Erythroblast (primary cell): ENCODE data around the gene ACSL1.

Experiments used
- DNase-seq, 2 experiments: peaks; one replicate each; lab custom pipeline; 2025; lab: John Stamatoyannopoulos, UW
- GATA1 ChIP-seq: IDR thresholded peaks from 2 replicates; pipeline ENCODE4 v1.6.1; 2011; ENCODE audit warnings: low read depth, mild to moderate bottlenecking, control low read depth, low read length, moderate library complexity
- POLR2A ChIP-seq: IDR thresholded peaks from 2 replicates; pipeline ENCODE4 v1.6.1; 2011; ENCODE audit warnings: mild to moderate bottlenecking, low read length

ACSL1 gene

GRCh38 chr4:184812199-184812542, 13.6 kb downstream of the ACSL1 start:
- no peak for DNase-seq
- no peak for TF ChIP-seq POLR2A
- no peak for TF ChIP-seq GATA1

- TF ChIP-seq GATA1 (no peak), POLR2A (no peak)
- DNase-seq: no peak
These were observed 14.1 kb downstream of the ACSL1 start for GRCh38 chr4:184811526-184812198.

- DNase-seq: no peak
- TF ChIP-seq GATA1: no peak
- TF ChIP-seq POLR2A: no peak
These were observed 15.0 kb downstream of the ACSL1 start for GRCh38 chr4:184810720-184811119.

- TF ChIP-seq GATA1 (no peak), POLR2A (no peak)
- DNase-seq: no peak
These were observed 17.1 kb downstream of the ACSL1 start for GRCh38 chr4:184808713-184809050.

GRCh38 chr4:184807797-184808712, 17.7 kb downstream of the ACSL1 start:
- DNase-seq: no peak
- TF ChIP-seq POLR2A (no peak), GATA1 (no peak)

- TF ChIP-seq GATA1: no peak
- no peak for TF ChIP-seq POLR2A
- no peak for DNase-seq
These were observed 18.5 kb downstream of the ACSL1 start for GRCh38 chr4:184807256-184807655.

GRCh38 chr4:184806711-184807110, 19.1 kb downstream of the ACSL1 start:
- DNase-seq: no peak
- TF ChIP-seq POLR2A (no peak), GATA1 (no peak)

- TF ChIP-seq GATA1 (no peak), POLR2A (no peak)
- no peak for DNase-seq
These were observed 19.6 kb downstream of the ACSL1 start for GRCh38 chr4:184806229-184806550.

- TF ChIP-seq POLR2A: peak; percentile 76
- no peak for TF ChIP-seq GATA1
- DNase-seq: peak; percentile 26 to 46
These were observed 20.1 kb downstream of the ACSL1 start for GRCh38 chr4:184805462-184806228.

- DNase-seq: no peak
These were observed 21.1 kb downstream of the ACSL1 start for GRCh38 chr4:184804621-184805020.

GRCh38 chr4:184803874-184804273, 21.9 kb downstream of the ACSL1 start:
- TF ChIP-seq GATA1 (no peak), POLR2A (no peak)
- DNase-seq: no peak

More at GRCh38 chr4:184804621-184805020, 21.1 kb downstream of the ACSL1 start:
- TF ChIP-seq POLR2A: no peak
- no peak for TF ChIP-seq GATA1

GRCh38 chr4:184803133-184803532, 22.6 kb downstream of the ACSL1 start:
- TF ChIP-seq GATA1 (no peak), POLR2A (no peak)
- no peak for DNase-seq

- TF ChIP-seq GATA1 (no peak), POLR2A (no peak)
- no peak for DNase-seq
These were observed 23.1 kb downstream of the ACSL1 start for GRCh38 chr4:184802697-184803015.
